OCI-LY7 (cell line): ENCODE measurements around the gene NELFCD. TPM values are rescaled to one million over a fixed set of nuclear protein-coding genes. Genes with fewer than 3 reads are reported as not detected.

ENCODE experiments used
- BruUV-seq: library from RNA; stranded (reverse); fragments of 400-500 nt; replicated peaks from 2 replicates; lab custom pipeline; 2021; lab: Mats Ljungman, UMichigan
- CTCF ChIA-PET: fragments of 300-600 bp; sonication (Branson Sonifier 250); formaldehyde crosslinking; loops from one replicate; lab custom pipeline; 2022; ENCODE audit warnings: antibody characterized with exemption; ENCODE audit not compliant: unreplicated experiment; lab: Charles Lee
- POLR2A ChIA-PET: fragments of 300-600 bp; sonication (Branson Sonifier 250); formaldehyde crosslinking; loops from one replicate; lab custom pipeline; 2022; ENCODE audit warnings: antibody characterized with exemption; lab: Charles Lee
- DNase-seq: peaks from one replicate; pipeline ENCODE4 v3.0.0-alpha.2; 2015; ENCODE audit warnings: low spot score
- H2AFZ ChIP-seq: fragments of 200-600 bp; sonication (generic), shearing (Covaris generic); 2 replicates; pipeline ENCODE4 v1.6.1; 2014; ENCODE audit warnings: mild to moderate bottlenecking, antibody characterized with exemption, low read length, moderate library complexity
- H3K27ac ChIP-seq: fragments of 200-600 bp; sonication (generic); 2 replicates; pipeline ENCODE4 v1.5.1; 2014; ENCODE audit warnings: mixed run types, low read depth, mild to moderate bottlenecking, moderate library complexity, low read length, inconsistent platforms; ENCODE audit not compliant: poor library complexity, severe bottlenecking
- H3K36me3 ChIP-seq: fragments of 200-600 bp; sonication (generic); 2 replicates; pipeline ENCODE4 v1.6.1; 2014; ENCODE audit warnings: mild to moderate bottlenecking, antibody characterized with exemption, low read length, moderate library complexity, mixed read lengths; ENCODE audit not compliant: insufficient read depth
- H3K4me1 ChIP-seq: fragments of 200-600 bp; sonication (generic); 2 replicates; pipeline ENCODE4 v1.5.1; 2014; ENCODE audit warnings: mild to moderate bottlenecking, low read length; ENCODE audit not compliant: insufficient read depth, poor library complexity, severe bottlenecking
- H3K4me2 ChIP-seq: fragments of 200-600 bp; sonication (generic); 2 replicates; pipeline ENCODE4 v1.6.1; 2014; ENCODE audit warnings: mild to moderate bottlenecking, low read length
- H3K4me3 ChIP-seq: fragments of 200-600 bp; sonication (generic); 2 replicates; pipeline ENCODE4 v1.5.1; 2014; ENCODE audit warnings: mild to moderate bottlenecking, low read depth, low read length; ENCODE audit not compliant: poor library complexity, severe bottlenecking
- H3K79me2 ChIP-seq: fragments of 200-600 bp; sonication (generic); 2 replicates; pipeline ENCODE4 v1.6.1; 2016; ENCODE audit warnings: low read depth, mild to moderate bottlenecking, low read length, moderate library complexity, mixed read lengths; ENCODE audit not compliant: insufficient read depth
- H3K9me2 ChIP-seq: fragments of 200-600 bp; sonication (generic); 2 replicates; pipeline ENCODE4 v1.6.1; 2016; ENCODE audit warnings: mild to moderate bottlenecking, low read length, mixed read lengths; ENCODE audit not compliant: insufficient read depth
- H3K9me3 ChIP-seq: fragments of 200-600 bp; sonication (generic); 2 replicates; pipeline ENCODE4 v1.6.1; 2014; ENCODE audit warnings: mild to moderate bottlenecking, mixed run types, low read length, mixed read lengths
- H4K20me1 ChIP-seq: fragments of 200-600 bp; sonication (generic); 2 replicates; pipeline ENCODE4 v1.6.1; 2014; ENCODE audit warnings: mild to moderate bottlenecking, antibody characterized with exemption, low read length, moderate library complexity, mixed read lengths; ENCODE audit not compliant: insufficient read depth
- EZH2phosphoT487 ChIP-seq: fragments of 200-600 bp; sonication (generic); IDR thresholded peaks from 2 replicates; pipeline ENCODE4 v1.6.1; 2018; ENCODE audit warnings: low read depth, borderline replicate concordance, mild to moderate bottlenecking, mixed run types, antibody characterized with exemption, low read length, moderate library complexity, mixed read lengths
- intact Hi-C: fragments of 100-400 bp; cut with micrococcal nuclease; formaldehyde crosslinking; loops from one replicate; pipeline ENCODE4 v1.10.0; 2022; ENCODE audit not compliant: unreplicated experiment
- total RNA-seq, 2 experiments: library from RNA; depleted of rRNA in 1 of 2; stranded (reverse); fragments of >200 nt in 1 of 2; shearing (Covaris generic) in 1 of 2; gene quantifications; 2 replicates each; pipeline ENCODE4 v1.2.3, GENCODE V29; 2014 to 2022
- TF ChIP-seq, protein P1 (sequence below): fragments of 200-600 bp; sonication (generic); conservative IDR thresholded peaks from 2 replicates; pipeline ENCODE4 v1.5.1; 2014; ENCODE audit warnings: mild to moderate bottlenecking, antibody characterized with exemption, low read length, moderate library complexity, mixed read lengths

The NELFCD gene
- total RNA-seq, 2 experiments from 2014 or later, result 90.7 to 143 TPM

DNA sequence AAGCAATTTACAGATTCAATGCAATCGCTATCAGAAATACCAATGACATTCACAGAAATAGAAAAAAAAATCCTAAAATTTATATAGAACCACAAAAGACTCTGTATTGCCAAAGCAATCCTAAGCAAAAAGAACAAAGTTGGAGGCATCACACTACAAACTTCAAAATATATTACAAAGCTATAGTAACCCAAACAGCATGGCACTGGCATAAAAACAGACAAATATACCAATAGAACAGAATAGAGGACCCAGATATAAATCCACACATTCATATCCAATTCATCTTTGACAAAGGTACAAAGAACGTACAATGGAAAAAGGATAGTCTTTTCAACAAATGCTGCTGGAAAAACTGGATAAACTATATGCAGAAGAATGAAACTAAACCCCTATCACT lies 11.6 kb upstream of the NELFCD start:
- Histone ChIP-seq H3K9me2 (no peaks in the 10 kb centered on the region), H3K27ac (no peak overlapping the region), H3K79me2 (no peaks in the 10 kb centered on the region), H4K20me1 (no peaks in the 10 kb centered on the region), H3K9me3 (peaks cover 14% of the 10 kb centered on the region; the same call in 1 of the 2 replicates), H3K4me2 (peak overlapping the region; percentile 27; the same call in 1 of the 2 replicates), H3K4me3 (no peak overlapping the region), H3K36me3 (no peaks in the 10 kb centered on the region), H2AFZ (no peak overlapping the region), H3K4me1 (peaks cover 13% of the 10 kb centered on the region)
- DNase-seq, result no peak
- no TSS peak for BruUV-seq
- CTCF ChIA-PET, result no interaction called here
- intact Hi-C loops, result no loop called here
- TF ChIP-seq EZH2phosphoT487, result no peak
- TF ChIP-seq, protein P1, sequence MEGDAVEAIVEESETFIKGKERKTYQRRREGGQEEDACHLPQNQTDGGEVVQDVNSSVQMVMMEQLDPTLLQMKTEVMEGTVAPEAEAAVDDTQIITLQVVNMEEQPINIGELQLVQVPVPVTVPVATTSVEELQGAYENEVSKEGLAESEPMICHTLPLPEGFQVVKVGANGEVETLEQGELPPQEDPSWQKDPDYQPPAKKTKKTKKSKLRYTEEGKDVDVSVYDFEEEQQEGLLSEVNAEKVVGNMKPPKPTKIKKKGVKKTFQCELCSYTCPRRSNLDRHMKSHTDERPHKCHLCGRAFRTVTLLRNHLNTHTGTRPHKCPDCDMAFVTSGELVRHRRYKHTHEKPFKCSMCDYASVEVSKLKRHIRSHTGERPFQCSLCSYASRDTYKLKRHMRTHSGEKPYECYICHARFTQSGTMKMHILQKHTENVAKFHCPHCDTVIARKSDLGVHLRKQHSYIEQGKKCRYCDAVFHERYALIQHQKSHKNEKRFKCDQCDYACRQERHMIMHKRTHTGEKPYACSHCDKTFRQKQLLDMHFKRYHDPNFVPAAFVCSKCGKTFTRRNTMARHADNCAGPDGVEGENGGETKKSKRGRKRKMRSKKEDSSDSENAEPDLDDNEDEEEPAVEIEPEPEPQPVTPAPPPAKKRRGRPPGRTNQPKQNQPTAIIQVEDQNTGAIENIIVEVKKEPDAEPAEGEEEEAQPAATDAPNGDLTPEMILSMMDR, result no peak
- POLR2A ChIA-PET, result interaction anchor here (0.6 to 1.1 kb wide), 2 partner anchors 46 to 62 kb away, joined by 3 to 6 read pairs; no protein-coding TSS in a partner anchor

DNA sequence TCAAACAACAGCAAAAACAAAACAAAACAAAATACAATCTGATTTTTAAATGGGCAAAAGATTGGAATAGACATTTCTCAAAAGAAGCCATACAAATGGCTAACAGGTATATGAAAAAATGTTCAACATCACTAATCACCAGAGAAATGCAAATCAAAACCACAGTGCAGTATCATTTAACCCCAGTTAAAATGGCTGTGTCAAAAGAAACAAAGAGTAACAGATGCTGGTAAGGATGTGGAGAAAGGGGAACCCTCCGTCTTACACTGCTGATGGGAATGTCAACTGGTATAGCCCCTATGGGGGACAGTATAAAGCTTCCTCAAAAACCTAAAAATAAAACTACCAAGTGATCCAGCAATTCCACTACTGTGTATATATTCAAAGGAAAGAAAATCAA lies 10.9 kb upstream of the NELFCD start:
- Histone ChIP-seq H3K79me2 (no peaks in the 10 kb centered on the region), H3K36me3 (no peaks in the 10 kb centered on the region), H4K20me1 (no peaks in the 10 kb centered on the region), H3K4me2 (peak overlapping the region; percentile 27), H2AFZ (no peak overlapping the region), H3K4me3 (no peak overlapping the region), H3K9me3 (peaks cover 17% of the 10 kb centered on the region; the same call in 1 of the 2 replicates), H3K4me1 (peaks cover 13% of the 10 kb centered on the region), H3K9me2 (no peaks in the 10 kb centered on the region), H3K27ac (no peak overlapping the region)
- intact Hi-C loops, result no loop called here
- BruUV-seq, result no TSS peak
- no peak for TF ChIP-seq EZH2phosphoT487
- TF ChIP-seq, protein P1, result no peak
- DNase-seq, result no peak
- POLR2A ChIA-PET, result interaction anchor here (1.1 kb wide), 1 partner anchor 61 kb away, joined by 3 read pairs; no protein-coding TSS in a partner anchor
- CTCF ChIA-PET, result no interaction called here

DNA sequence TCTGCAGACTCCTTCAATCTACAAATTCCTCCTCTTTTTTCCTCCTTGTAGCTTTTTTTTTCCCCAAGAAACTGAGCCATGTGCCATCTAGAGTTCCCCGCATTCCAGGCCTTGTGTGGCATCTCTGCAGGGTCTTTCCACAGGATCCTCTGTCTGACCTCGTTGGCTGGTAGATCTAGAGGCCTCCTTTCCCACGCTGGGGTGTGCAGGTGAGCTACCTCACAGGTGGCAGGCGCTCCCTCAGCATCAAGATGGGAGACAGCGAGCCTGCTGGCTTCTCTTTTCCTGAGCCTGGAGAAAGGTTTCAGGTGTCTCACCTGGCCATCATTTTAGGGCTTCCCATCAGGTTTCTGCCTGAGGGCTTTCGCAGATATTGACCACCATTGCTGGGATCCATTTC lies 9.6 kb upstream of the NELFCD start:
- no TSS peak for BruUV-seq
- TF ChIP-seq EZH2phosphoT487, result no peak
- TF ChIP-seq, protein P1, result no peak
- no peaks in the 10 kb centered on the region for H3K79me2 ChIP-seq
- H3K9me2 ChIP-seq, result no peaks in the 10 kb centered on the region
- H4K20me1 ChIP-seq, result no peaks in the 10 kb centered on the region
- no peaks in the 10 kb centered on the region for H3K36me3 ChIP-seq
- H3K9me3 ChIP-seq, result peaks cover 30% of the 10 kb centered on the region; the same call in 1 of the 2 replicates
- H3K27ac ChIP-seq, result no peak overlapping the region
- DNase-seq, result no peak
- intact Hi-C loops, result no loop called here
- peaks cover 13% of the 10 kb centered on the region for H3K4me1 ChIP-seq
- no peak overlapping the region for H3K4me2 ChIP-seq
- no peak overlapping the region for H2AFZ ChIP-seq
- H3K4me3 ChIP-seq, result no peak overlapping the region
- POLR2A ChIA-PET, result interaction anchor here (0.6 kb wide), 1 partner anchor 8 kb away, joined by 3 read pairs; no protein-coding TSS in a partner anchor
- CTCF ChIA-PET, result no interaction called here
